Thoracic aorta (tissue), 2 donors: ENCODE results near the gene LAMP1. TPM values are rescaled to one million over a fixed set of nuclear protein-coding genes. Genes with fewer than 3 reads are reported as not detected.

Experiments used
- ATAC-seq: fragments of 150-250 bp; one replicate; pipeline ENCODE4 v1.8.0; 2017; ENCODE audit warnings: low read depth; ENCODE audit not compliant: insufficient number of reproducible peaks, low FRiP score
- DNase-seq: peaks from one replicate; pipeline ENCODE4 v3.0.0-alpha.2; 2020; ENCODE audit warnings: low spot score
- H3K27ac ChIP-seq, 2 donors: fragments of 200-600 bp; sonication (generic); 1 replicate in 1 of 2; 2 replicates in 1 of 2; pipeline ENCODE4 v1.5.1; 2016; ENCODE audit warnings: mild to moderate bottlenecking in 2 of 2, moderate library complexity in 2 of 2
- H3K27me3 ChIP-seq: fragments of 200-600 bp; sonication (generic); replicated peaks from 2 replicates; pipeline ENCODE4 v1.6.0; 2016; ENCODE audit warnings: mild to moderate bottlenecking; ENCODE audit not compliant: insufficient read depth
- H3K36me3 ChIP-seq: fragments of 200-600 bp; sonication (generic); one replicate; pipeline ENCODE4 v1.5.1; 2016
- H3K4me1 ChIP-seq, 2 donors: fragments of 200-600 bp; sonication (generic); 1 replicate in 1 of 2; 2 replicates in 1 of 2; pipeline versions ENCODE4 v1.5.1 to v1.6.0; 2016; ENCODE audit warnings: low read depth in 2 of 2, mild to moderate bottlenecking in 1 of 2; ENCODE audit not compliant: control insufficient read depth in 1 of 2
- H3K4me3 ChIP-seq: fragments of 200-600 bp; sonication (generic); 2 replicates; pipeline ENCODE4 v1.5.1; 2016; ENCODE audit warnings: mild to moderate bottlenecking
- H3K9me3 ChIP-seq: fragments of 200-600 bp; sonication (generic); 2 replicates; pipeline ENCODE4 v1.5.1; 2016
- total RNA-seq, 2 donors: library from RNA; depleted of rRNA; stranded (reverse); fragments of >200 nt; gene quantifications; one replicate each; pipeline versions ENCODE4 v1.1.0 to v1.2.3, GENCODE V29; 2016
- TF ChIP-seq, protein P1 (sequence below): fragments of 200-600 bp; sonication (generic); IDR thresholded peaks from one replicate; pipeline ENCODE4 v1.5.1; 2019; ENCODE audit warnings: antibody characterized with exemption

LAMP1 gene
- total RNA-seq, 2 donors from 2014 or later = 145 to 210 TPM

DNA sequence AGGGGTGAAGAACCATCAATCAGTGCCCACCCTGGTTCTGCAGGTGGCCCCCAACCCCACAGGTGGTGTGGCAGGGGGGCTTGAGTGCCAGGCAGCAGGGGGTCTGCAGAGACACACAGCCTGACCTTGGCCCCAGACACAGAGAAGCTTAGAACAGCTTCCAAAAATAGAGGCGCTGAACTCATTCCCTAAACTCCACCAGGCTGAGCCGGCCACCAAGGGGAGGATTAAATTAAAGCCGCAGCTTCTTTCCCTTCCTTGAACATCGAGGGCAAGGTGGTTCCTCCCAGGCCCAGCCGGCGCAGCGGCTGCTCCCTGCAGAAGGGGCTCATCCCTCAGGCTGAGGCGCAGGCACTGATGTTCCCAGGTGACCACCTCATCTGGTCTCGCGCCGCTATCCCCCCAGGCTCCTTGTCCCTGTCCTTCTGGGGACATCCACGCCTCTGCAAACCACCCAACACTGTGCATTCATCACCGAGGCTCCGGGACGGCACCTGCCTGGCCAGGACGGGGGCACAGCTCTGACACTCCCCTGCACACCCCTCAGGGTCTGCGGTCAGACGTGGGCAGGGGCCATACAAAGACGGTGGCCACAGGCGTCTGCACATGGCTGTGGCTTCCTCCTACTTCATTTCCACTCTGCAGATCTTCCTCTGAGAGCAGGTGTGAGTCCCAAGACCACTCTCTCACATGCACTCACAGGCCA is 30.9 kb downstream of the LAMP1 start:
- no peak overlapping the region for H3K27ac ChIP-seq
- no peaks in the 10 kb centered on the region for H3K27me3 ChIP-seq
- peaks cover 9% of the 10 kb centered on the region for H3K36me3 ChIP-seq
- TF ChIP-seq, protein P1, sequence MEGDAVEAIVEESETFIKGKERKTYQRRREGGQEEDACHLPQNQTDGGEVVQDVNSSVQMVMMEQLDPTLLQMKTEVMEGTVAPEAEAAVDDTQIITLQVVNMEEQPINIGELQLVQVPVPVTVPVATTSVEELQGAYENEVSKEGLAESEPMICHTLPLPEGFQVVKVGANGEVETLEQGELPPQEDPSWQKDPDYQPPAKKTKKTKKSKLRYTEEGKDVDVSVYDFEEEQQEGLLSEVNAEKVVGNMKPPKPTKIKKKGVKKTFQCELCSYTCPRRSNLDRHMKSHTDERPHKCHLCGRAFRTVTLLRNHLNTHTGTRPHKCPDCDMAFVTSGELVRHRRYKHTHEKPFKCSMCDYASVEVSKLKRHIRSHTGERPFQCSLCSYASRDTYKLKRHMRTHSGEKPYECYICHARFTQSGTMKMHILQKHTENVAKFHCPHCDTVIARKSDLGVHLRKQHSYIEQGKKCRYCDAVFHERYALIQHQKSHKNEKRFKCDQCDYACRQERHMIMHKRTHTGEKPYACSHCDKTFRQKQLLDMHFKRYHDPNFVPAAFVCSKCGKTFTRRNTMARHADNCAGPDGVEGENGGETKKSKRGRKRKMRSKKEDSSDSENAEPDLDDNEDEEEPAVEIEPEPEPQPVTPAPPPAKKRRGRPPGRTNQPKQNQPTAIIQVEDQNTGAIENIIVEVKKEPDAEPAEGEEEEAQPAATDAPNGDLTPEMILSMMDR = no peak
- no peak for DNase-seq
- H3K4me1 ChIP-seq = no peaks in the 10 kb centered on the region
- H3K9me3 ChIP-seq = no peaks in the 10 kb centered on the region
- ATAC-seq = no peak
- H3K4me3 ChIP-seq = no peak overlapping the region

DNA sequence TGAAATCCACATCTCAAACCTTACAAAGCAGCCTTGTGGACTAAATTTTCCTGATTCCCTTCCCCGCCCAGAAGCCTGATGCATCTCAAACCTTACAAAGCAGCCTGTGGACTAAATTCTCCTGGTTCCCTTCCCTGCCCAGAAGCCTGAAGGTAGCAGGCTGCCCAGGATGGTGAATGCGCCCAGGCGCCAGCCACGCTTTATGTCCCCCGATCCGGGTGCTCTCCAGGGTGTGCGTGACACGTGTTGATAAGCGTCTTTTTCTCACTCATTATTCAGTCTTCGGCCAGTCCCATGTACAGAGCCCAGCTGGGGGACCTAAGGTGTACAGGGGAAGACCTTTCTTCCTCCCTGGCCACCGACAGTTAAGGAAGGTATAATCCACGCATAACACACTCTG is 31.8 kb downstream of the LAMP1 start:
- H3K9me3 ChIP-seq = no peaks in the 10 kb centered on the region
- TF ChIP-seq, protein P1 = no peak
- H3K27me3 ChIP-seq = no peaks in the 10 kb centered on the region
- ATAC-seq (no peak), DNase-seq (no peak)
- H3K4me3 ChIP-seq = no peak overlapping the region
- no peak overlapping the region for H3K27ac ChIP-seq
- H3K4me1 ChIP-seq = no peaks in the 10 kb centered on the region
- peaks cover 1% of the 10 kb centered on the region for H3K36me3 ChIP-seq

DNA sequence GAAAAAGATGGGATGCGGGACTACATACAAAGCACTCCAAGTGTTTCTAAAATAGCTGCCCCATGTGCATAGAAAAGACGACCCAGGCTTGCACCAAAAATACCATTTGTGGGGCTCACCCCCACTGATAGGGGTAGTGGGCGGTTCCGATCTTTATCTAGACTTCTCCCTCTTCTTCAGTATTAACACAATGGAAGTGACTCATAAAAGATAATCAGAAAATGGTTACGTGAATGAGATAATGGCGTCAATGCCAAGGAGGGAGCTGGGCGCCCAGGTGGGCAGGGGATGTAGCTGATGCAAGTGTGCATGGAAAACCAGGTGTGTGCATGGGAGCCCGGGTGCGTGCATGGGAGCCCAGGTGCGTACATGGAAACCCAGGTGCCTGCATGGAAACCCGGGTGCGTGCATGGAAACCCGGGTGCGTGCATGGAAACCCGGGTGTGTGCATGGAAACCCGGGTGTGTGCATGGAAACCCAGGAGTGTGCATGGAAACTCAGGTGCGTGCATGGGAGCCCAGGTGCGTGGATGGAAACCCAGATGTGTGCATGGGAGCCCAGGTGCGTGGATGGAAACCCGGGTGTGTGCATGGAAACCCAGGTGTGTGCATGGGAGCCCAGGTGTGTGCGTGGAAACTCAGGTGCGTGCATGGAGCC is 32.7 kb downstream of the LAMP1 start:
- ATAC-seq = no peak
- Histone ChIP-seq H3K36me3 (no peaks in the 10 kb centered on the region), H3K9me3 (no peaks in the 10 kb centered on the region), H3K4me1 (no peaks in the 10 kb centered on the region), H3K27ac (no peak overlapping the region), H3K27me3 (no peaks in the 10 kb centered on the region), H3K4me3 (no peak overlapping the region)
- DNase-seq = no peak
- TF ChIP-seq, protein P1 = no peak

DNA sequence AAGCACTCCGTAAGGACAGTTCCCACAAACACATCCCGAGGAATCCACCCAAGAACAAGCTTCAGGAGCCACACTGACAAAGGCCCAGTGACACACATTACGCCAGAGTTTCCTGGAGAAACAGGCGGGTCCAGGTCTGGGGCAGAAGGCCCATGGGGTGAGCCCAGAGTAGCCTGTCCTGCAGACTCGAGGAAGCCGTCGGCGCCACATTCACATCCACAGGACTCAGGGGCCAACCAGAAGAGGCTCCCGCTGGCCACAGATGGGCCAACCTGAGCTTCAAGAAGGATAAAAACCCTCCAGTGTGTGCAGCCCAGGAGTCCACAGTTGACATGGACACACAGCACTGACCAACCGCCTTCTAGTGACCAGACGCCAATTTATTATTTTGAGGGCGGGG is 35.6 kb downstream of the LAMP1 start:
- Histone ChIP-seq H3K4me3 (no peak overlapping the region), H3K27me3 (no peaks in the 10 kb centered on the region), H3K4me1 (no peaks in the 10 kb centered on the region), H3K27ac (no peak overlapping the region), H3K9me3 (no peaks in the 10 kb centered on the region), H3K36me3 (no peaks in the 10 kb centered on the region)
- no peak for DNase-seq
- no peak for ATAC-seq
- TF ChIP-seq, protein P1 = no peak

DNA sequence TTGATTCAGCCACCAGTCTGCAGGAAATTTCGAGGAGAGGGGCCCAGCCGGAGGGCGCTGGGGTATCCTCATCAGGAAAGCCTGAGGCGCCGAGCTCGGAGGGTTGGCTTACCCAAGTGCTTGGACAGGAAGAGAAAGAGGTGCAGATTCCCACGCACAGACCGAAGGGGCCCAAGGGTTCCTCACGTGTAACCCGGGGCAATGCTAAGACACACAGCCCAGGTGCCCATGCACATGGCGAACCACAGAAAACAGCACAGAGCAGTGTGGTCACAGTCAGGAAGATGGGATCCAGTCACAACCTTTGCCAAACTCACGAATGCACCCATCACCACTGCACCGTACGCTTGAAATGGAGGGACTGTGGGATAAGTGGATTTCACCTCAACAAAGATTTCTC is 36.0 kb downstream of the LAMP1 start:
- Histone ChIP-seq H3K27ac (no peak overlapping the region), H3K4me3 (no peak overlapping the region), H3K27me3 (no peaks in the 10 kb centered on the region), H3K36me3 (no peaks in the 10 kb centered on the region), H3K4me1 (no peaks in the 10 kb centered on the region), H3K9me3 (no peaks in the 10 kb centered on the region)
- DNase-seq = no peak
- ATAC-seq = no peak
- TF ChIP-seq, protein P1 = no peak
